GM21786 (cell line): ENCODE data around the gene RNF11.
"Not testable (repeated sequence)": the region's sequence is repeated elsewhere in the genome, so short reads cannot be mapped to it uniquely, and the experiment has no call there.

Experiments used
- ATAC-seq: cut with Tn5 transposase; IDR thresholded peaks from one replicate; pipeline ENCODE4 v1.9.1; 2021; ENCODE audit not compliant: unreplicated experiment

Gene RNF11, protein sequence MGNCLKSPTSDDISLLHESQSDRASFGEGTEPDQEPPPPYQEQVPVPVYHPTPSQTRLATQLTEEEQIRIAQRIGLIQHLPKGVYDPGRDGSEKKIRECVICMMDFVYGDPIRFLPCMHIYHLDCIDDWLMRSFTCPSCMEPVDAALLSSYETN

DNA sequence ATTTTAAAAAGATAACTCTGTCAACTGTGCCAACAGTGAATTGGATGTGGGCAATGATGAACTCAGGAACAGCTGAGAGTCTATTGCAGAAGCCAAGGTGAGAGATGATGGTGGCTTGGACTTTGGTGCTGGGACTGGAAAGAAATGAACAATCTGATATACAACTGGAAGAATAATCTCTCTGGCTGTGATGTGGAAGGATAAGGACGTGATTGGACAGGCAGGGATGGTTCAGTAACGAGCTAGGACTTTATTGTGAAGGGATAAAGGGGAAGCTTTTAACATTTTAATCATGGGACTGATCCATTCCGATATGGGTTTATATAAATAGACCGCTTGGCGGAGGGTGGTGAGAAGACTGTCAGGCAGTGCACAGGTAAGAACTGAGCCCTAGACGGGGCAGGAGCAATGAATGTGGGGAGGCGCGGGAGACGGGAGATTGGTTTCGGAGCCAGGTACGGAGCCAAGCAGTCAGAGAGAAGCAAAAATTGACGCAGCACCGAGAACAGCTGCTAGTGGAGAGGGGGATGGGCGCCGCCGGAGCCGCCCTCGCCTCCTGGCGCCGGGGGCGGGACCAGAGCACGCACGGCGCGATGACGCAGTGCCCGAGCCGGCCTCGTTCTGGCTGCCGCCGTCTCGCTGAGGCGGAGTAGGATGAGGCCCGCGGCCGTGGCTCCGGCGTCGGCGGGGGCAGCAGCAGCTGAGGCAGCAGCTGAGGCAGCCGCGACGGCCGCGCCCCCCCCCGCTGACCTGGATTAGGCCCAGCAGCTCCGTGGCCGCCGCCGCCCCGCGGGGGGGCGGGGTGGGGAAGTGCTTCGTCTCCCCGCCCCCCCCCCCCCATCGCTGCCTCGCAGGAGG is at the start of gene RNF11:
TSS of gene RNF11 (plus strand) at position 601 of the 858 bp plus-strand sequence. CDS start 484 bp downstream, outside the sequence.
- peak; percentile 73 for ATAC-seq

GRCh38 chr1:51188230-51188629 is 47.8 kb upstream of the RNF11 start:
- no peak for ATAC-seq

DNA sequence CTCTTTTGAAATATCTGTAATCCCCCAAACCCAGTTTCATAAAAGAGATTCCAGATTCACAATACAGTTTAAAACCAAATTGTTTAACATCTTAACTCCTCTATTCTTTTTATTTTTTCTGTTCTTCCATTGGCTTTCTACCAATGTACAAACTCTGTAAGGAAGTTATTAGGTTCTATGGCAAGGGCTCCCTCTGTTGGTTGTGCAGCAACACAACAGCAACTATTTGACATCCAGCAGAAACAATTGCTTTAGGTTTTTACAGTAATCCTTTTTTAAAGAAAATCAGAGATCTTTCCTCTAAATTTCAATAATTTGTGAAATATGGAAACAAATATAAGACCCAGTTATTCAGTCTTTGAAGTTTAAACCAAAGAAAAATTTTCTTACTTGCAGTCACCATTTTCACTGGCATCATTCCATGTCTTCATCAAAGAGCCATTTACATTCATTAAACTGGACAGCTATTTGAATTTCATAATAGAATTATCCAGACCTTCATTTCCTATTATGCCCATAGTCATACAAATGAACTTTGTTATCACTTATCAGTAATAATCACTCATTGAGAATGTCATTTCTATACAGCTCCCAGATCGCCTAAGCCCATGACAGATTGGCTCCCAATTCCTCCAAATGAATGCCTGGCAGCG is 46.5 kb upstream of the RNF11 start:
- no peak for ATAC-seq

DNA sequence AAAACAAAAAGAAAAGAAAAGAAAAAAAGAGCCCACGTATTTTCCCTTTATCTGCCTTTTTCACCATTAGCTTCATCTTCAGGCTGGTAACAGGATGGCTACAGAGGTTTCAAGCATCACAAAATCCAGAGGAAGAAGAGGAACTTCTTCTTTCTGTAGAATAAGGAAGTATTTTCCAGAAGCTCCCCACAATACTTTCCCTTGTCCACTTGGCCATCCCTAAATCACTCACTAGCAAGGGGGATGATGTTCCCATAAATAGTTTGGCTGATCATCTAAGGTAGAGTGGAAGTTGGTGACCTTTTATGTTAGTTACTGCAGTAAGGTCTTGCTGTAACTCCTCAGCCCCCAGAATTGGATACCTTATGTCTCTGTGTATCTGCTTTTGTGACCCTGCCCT is 45.1 kb upstream of the RNF11 start:
- no peak for ATAC-seq

- ATAC-seq, result no peak
Observed at GRCh38 chr1:51192213-51192843, 43.7 kb upstream of the RNF11 start.

- no peak for ATAC-seq
Observed at GRCh38 chr1:51193564-51193963, 42.5 kb upstream of the RNF11 start.

- peak; percentile 91 for ATAC-seq
Observed at GRCh38 chr1:51203121-51203873, 32.8 kb upstream of the RNF11 start.

GRCh38 chr1:51203874-51204245 is 32.2 kb upstream of the RNF11 start:
- no peak for ATAC-seq

- ATAC-seq, result no peak
Observed at GRCh38 chr1:51210055-51210454, 26.0 kb upstream of the RNF11 start.

DNA sequence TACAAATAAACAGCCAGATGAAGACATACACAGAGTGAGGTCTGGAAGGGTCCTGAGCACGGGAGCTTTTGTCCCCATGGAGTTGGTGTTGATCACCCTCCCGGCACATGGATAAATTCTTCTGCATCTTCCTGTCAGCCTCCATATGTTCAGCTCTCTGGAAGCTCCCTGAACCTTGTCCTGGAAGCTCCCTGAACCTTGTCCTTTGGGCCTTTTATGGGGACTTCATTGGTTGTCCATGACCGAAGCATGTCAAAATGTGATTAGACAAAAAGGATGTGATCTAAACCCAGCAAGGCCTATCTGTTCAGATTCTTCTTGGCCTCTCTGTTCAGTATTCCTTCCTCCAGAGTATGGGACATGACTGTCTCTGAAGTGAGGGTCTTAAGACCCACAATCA is 25.4 kb upstream of the RNF11 start:
- ATAC-seq, result no peak

GRCh38 chr1:51214615-51215131 is 21.4 kb upstream of the RNF11 start:
- ATAC-seq, result peak; percentile 61

- no peak for ATAC-seq
Observed at GRCh38 chr1:51215169-51215568, 20.9 kb upstream of the RNF11 start.

GRCh38 chr1:51216631-51217030 is 19.4 kb upstream of the RNF11 start:
- no peak for ATAC-seq

GRCh38 chr1:51217101-51217500 is 19.0 kb upstream of the RNF11 start:
- no peak for ATAC-seq

DNA sequence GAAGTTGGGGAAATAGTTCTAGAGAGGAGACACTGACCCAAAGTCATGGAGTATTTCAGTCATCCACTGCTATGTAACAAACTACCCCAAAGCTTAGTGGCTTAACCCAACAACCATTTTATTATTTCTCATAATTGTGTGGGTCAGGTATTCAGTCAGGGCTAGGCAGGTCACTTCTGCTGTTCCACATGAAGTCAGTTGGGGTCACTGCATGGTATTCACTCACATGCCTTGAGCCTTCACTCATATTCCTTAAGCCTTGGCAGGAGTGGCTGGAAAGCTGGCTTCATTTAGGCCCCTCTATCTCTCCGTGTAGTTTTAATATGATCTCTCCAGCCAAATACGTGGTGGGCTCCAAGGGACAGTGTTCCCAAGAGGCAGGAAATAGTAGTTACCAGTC is 17.5 kb upstream of the RNF11 start:
- no peak for ATAC-seq

- ATAC-seq, result no peak
Observed at GRCh38 chr1:51219022-51219421, 17.1 kb upstream of the RNF11 start.

- ATAC-seq, result not testable (repeated sequence)
Observed at GRCh38 chr1:51221529-51221928, 14.5 kb upstream of the RNF11 start.

DNA sequence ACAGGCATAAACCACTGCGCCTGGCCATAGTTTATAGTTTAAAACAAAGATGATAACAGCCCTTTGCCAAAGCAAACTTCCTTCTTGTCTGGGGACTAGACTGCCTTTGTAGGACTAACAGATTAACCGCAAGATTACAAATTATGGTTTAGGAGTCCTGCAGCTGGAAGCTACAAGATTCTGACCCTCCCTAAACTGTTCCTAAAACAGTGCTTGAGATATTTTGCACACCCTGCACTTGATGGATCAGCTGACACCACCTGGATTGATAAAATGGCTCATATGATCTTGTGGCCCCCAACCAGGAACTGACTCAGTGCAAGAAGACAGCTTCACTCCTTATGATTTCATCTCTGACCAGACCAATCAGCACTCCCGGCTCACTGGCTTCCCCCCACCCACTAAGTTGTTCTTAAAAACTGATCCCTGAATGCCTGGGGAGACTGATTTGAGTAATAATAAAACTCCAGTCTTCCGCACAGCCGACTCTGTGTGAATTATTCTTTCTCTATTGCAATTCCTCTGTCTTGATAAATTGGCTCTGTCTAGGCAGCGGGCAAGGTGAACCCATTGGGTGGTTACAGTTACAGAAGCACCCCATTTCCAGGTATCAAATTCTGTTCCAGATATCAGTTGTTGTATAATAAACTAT is 13.8 kb upstream of the RNF11 start:
- ATAC-seq, result no peak

DNA sequence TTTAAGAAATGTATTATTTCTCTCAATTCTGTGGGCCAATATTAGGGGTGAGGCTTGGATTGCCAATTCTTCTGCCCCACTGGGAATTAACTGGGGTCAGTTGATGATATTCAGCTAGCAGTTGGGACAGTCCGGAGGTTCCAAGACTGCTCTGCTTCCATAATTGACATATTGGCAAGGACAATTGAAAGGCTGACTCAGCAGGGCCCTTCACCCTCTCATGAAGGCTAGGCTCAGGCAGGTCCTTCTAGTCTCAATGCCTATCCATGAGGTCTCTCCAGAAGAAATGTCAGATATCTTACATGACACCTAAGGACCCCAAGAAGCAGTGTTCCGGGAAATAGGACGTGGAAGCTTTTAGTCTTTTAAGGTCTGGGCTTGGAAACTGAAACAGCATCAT is 13.3 kb upstream of the RNF11 start:
- ATAC-seq, result no peak

- no peak for ATAC-seq
Observed at GRCh38 chr1:51224255-51224654, 11.8 kb upstream of the RNF11 start.
